ENCODE data around the gene PDE6H. TPM values are rescaled to one million over a fixed set of nuclear protein-coding genes. Genes with fewer than 3 reads are reported as not detected.

PDE6H gene
- total and polyA plus RNA-seq, 2 of the 8 experiments (the other 6 are each of a cell fraction or from before 2014, with no cell fraction given), result not detected

GRCh38 chr12:14958361-14959125 lies 14.3 kb upstream of the PDE6H start:
- no peaks in the 10 kb centered on the region for H3K27me3 ChIP-seq (replicated peaks in 1 of 4; ENCODE audit: control insufficient read depth in 3 of 4, extremely low read depth in 1 of 4, insufficient read depth in 3 of 4, low read length in 3 of 4)
- no peak overlapping the region for H2BK15ac ChIP-seq (ENCODE audit: low read length)
- H2AFZ ChIP-seq (ENCODE audit: low read length), result no peak overlapping the region
- H2BK12ac ChIP-seq (ENCODE audit: low read depth, low read length), result no peak overlapping the region
- no peak overlapping the region for H3K14ac ChIP-seq (ENCODE audit: insufficient read length)
- no peak overlapping the region for H2AK5ac ChIP-seq (ENCODE audit: low read depth, low read length)
- no peak overlapping the region for H3K4me3 ChIP-seq (ENCODE audit: extremely low read depth in 1 of 4, insufficient read depth in 2 of 4, low read depth in 3 of 4, low read length in 4 of 4)
- TF ChIP-seq RNF2 (IDR thresholded peaks at IDR 0.05; ENCODE audit: borderline replicate concordance, low read depth, low read length, missing control alignments, poor library complexity, severe bottlenecking), result no peak
- no peak for TF ChIP-seq TEAD4 (IDR thresholded peaks at IDR 0.05; ENCODE audit: low read depth, low read length)
- no peak for TF ChIP-seq TAF1 (IDR thresholded peaks at IDR 0.05; ENCODE audit: low read depth, low read length)
- no peak for TF ChIP-seq TCF12 (IDR thresholded peaks at IDR 0.05; ENCODE audit: low read depth, low read length)
- TF ChIP-seq RFX5 (IDR thresholded peaks at IDR 0.05; ENCODE audit: borderline replicate concordance, low read depth, low read length), result no peak
- no peak for TF ChIP-seq BCL11A (IDR thresholded peaks at IDR 0.05; ENCODE audit: low read depth in 2 of 2, low read length in 2 of 2)
- TF ChIP-seq MAX (IDR thresholded peaks at IDR 0.05), result no peak
- TF ChIP-seq SIX5 (IDR thresholded peaks at IDR 0.05; ENCODE audit: low read depth, low read length), result no peak
- TF ChIP-seq TAF7 (optimal IDR thresholded peaks at IDR 0.05; ENCODE audit: borderline replicate concordance, low read depth, low read length), result no peak
- no peak for TF ChIP-seq USF2 (IDR thresholded peaks at IDR 0.05; ENCODE audit: low read length)
- TF ChIP-seq CBX8 (IDR thresholded peaks at IDR 0.05; ENCODE audit: borderline replicate concordance, low read depth, low read length), result no peak
- no peak for TF ChIP-seq BACH1 (IDR thresholded peaks at IDR 0.05; ENCODE audit: low read length)
- H3K56ac ChIP-seq (replicated peaks; ENCODE audit: insufficient read length, low read depth, low read length), result no peak overlapping the region
- no peak overlapping the region for H3K18ac ChIP-seq (ENCODE audit: extremely low read depth, low read length)
- H3K79me1 ChIP-seq (ENCODE audit: low read depth, low read length), result no peaks in the 10 kb centered on the region
- no peak overlapping the region for H3K4ac ChIP-seq (replicated peaks; ENCODE audit: insufficient read length, low read depth, low read length)
- H3K4me1 ChIP-seq (replicated peaks in 1 of 4; ENCODE audit: control insufficient read depth in 3 of 4, insufficient read depth in 4 of 4, low read length in 3 of 4), result no peaks in the 10 kb centered on the region
- no peak overlapping the region for H3K27ac ChIP-seq (ENCODE audit: low read depth, low read length)
- H3K9ac ChIP-seq (replicated peaks in 1 of 4; ENCODE audit: extremely low read depth in 1 of 4, low read depth in 3 of 4, low read length in 3 of 4), result no peak overlapping the region
- POLR2A ChIA-PET (ENCODE audit: partially characterized antibody), result no interaction called here
- H3K9me3 ChIP-seq (ENCODE audit: insufficient read depth in 2 of 2, low read depth in 1 of 2, low read length in 1 of 2), result no peaks in the 10 kb centered on the region
- no peak overlapping the region for H3K4me2 ChIP-seq (ENCODE audit: insufficient read depth in 1 of 2, low read depth in 2 of 2, low read length in 2 of 2)
- DNase-seq (ENCODE audit: low read depth in 1 of 2, low spot score in 2 of 2) (no peak), FAIRE-seq (no peak)
- no peak overlapping the region for H4K8ac ChIP-seq (ENCODE audit: extremely low read depth, insufficient read depth, low read length)
- H4K20me1 ChIP-seq (replicated peaks in 1 of 2; ENCODE audit: control insufficient read depth in 1 of 2, insufficient read depth in 2 of 2, low read length in 2 of 2), result no peaks in the 10 kb centered on the region
- no peaks in the 10 kb centered on the region for H3K79me2 ChIP-seq (ENCODE audit: control insufficient read depth in 1 of 2, insufficient read depth in 2 of 2, low read length in 2 of 2)
- no peak overlapping the region for H4K91ac ChIP-seq (replicated peaks; ENCODE audit: insufficient read length, low read length)
- H2BK5ac ChIP-seq (ENCODE audit: low read depth, low read length), result no peak overlapping the region
- no peak overlapping the region for H2BK20ac ChIP-seq (ENCODE audit: low read length)
- no peaks in the 10 kb centered on the region for H3K36me3 ChIP-seq (ENCODE audit: control insufficient read depth in 2 of 4, insufficient read depth in 4 of 4, low read length in 3 of 4)
- no peaks in the 10 kb centered on the region for H3K23me2 ChIP-seq (ENCODE audit: low read depth, low read length)
- H4K5ac ChIP-seq (ENCODE audit: insufficient read length, low read depth, low read length), result no peak overlapping the region
- CTCF ChIA-PET (ENCODE audit: partially characterized antibody), result interaction anchor here (0.8 to 3.7 kb wide), 4 partner anchors 20 to 35 kb away, joined by 3 to 18 read pairs (median 6); partner anchors contain the start of gene ERP27
- WGBS, 2 experiments (ENCODE audit: extremely low coverage in 1 of 2, insufficient coverage in 1 of 2, insufficient read length in 1 of 2, insufficient replicate concordance in 2 of 2, low coverage in 1 of 2, low lambda C conversion rate in 2 of 2, missing lambda C conversion rate in 1 of 2), result 89% methylated on average over 11 of the region's 11 CpGs; no CpG with 5 or more reads in 1 of the 2 experiments
- H2BK120ac ChIP-seq (replicated peaks; ENCODE audit: low read depth, low read length), result no peak overlapping the region
- no peak overlapping the region for H3K23ac ChIP-seq (ENCODE audit: insufficient read length)

All from H1 (cell line).